Activated CD8-positive, alpha-beta memory T cell treated with anti-CD3 and anti-CD28 coated beads for 36 hours (primary cell): ENCODE results near the gene TCEAL8. TPM values are rescaled to one million over a fixed set of nuclear protein-coding genes. Genes with fewer than 3 reads are reported as not detected.
"Not testable (repeated sequence)": the region's sequence is repeated elsewhere in the genome, so short reads cannot be mapped to it uniquely, and the experiment has no call there.

Experiments
- CTCF ChIA-PET: fragments of 350-600 bp; sonication (Branson Sonifier 250); formaldehyde crosslinking; loops from one replicate; lab custom pipeline; 2021; ENCODE audit warnings: antibody characterized with exemption; lab: Charles Lee
- POLR2A ChIA-PET: fragments of 350-600 bp; sonication (Branson Sonifier 250); formaldehyde crosslinking; loops from one replicate; lab custom pipeline; 2021; ENCODE audit warnings: antibody characterized with exemption; lab: Charles Lee
- total RNA-seq, 2 experiments: library from RNA; stranded (reverse); gene quantifications; one replicate each; pipeline ENCODE4 v1.2.3, GENCODE V29; 2021

The TCEAL8 gene, protein sequence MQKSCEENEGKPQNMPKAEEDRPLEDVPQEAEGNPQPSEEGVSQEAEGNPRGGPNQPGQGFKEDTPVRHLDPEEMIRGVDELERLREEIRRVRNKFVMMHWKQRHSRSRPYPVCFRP
- total RNA-seq, result 10 to 100 TPM; 26.1 to 27.5 TPM

DNA sequence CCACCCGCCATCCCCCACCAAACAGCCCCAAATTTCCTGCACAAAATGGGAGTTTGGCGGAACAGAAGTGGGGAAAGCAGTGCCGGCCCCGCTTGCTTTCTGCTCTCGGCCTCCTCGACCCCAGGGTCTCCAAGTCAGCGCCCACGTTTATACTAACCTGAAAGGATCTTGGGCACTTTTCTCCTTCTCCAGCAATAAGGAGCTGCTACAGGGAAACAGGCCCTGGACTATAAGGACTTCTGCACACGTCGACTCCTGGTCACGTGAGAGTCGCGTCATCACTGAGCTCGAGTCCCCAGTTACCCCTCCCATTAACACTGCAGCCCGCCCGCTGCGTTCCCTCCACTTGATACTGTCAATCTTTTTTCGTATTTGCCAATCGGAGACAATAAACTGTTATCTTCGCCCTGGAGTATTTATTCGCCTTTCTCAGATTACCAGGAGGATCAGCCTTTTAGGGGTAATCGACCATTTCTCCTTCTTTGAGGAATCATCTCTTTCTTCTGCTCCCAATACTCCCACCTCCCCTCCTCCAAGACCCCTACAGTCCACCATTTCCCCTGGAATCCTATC lies at the start of gene TCEAL8:
Gene TCEAL8, minus strand, starts transcription at position 235 of the 573 bp plus-strand sequence. CDS start 1,176 bp downstream, outside the sequence.
- ChIA-PET CTCF (no interaction called here), POLR2A (no interaction called here)

DNA sequence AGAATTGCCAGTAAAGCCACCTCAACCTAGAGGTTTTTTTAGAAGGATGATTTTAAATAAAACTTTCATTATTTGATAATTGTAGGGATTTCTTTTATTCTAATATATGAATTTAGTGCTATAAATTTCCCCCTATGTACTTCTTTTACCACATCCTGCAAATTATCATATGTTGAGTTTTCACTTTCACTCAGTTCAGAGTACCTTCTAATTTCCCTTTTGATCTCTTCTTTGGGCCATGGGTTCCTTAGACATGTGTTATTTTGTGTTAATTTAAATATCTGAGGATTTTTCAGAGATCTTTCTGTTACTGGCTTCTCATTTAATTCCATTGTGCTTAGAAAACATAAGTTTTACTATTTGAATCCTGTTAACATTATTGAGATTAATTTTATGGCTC lies 49.8 kb upstream of the TCEAL8 start:
- CTCF ChIA-PET, result no interaction called here
- POLR2A ChIA-PET, result no interaction called here

DNA sequence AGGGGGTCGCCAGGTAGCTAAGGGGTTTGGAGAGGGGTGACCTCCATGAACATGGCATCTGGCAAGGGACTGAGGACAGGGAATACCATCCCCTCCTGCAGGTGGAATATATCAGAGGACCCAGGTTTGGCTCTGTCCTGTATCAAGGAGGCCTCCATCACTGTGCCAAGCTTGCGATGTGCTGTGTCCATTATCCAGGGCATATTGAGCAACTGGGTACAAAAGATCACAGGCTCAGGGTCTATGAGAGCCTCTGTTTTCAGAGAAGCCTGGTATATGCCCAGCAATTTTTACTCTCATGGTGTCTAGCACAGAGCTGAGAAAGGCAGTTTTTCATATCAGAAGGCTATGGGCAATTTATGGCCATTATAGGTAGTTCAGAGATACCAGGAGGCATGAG lies 38.2 kb upstream of the TCEAL8 start:
- ChIA-PET POLR2A (no interaction called here), CTCF (no interaction called here)

DNA sequence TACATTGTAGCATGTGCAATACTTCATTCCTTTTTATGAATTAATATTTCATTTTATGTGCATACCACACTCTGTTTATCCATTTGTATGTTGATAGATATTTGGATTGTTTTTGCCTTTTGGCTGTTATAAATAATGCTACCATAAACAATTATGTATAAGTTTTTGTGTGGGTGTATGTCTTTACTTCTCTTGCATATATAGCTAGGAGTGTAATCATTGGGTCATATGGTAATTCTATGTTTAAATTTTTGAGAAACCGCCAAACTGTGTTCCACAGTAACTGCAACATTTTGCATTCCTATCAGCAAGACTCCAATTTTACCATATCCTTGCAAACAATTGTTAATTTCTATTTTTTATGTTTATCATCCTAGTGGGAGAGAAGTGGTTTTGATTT lies 24.7 kb upstream of the TCEAL8 start:
- CTCF ChIA-PET, result no interaction called here
- POLR2A ChIA-PET, result no interaction called here

DNA sequence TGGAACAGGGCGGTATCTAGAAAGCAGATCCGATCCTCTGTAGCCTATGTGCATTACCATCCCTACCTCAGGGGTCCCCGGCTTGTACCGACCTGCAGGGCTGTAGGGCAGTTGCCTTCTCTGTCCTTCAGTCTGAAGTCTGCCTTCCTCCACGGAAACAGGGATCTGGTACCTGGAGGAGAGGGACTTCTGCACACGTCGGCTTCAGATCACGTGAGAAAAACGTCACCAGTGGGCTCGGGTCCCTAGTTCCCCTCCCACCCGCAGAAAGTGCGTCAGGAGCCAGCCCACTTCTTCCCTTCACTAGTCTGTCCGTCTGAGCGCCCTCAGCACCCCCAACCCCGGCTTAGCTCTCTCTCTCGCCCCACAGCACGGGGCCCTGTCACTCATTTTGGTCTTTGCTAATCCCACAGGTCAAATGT lies 21.6 kb upstream of the TCEAL8 start, which contains the start of gene TCEAL5:
Gene TCEAL5, minus strand, starts transcription at position 170 of the 422 bp plus-strand sequence. CDS start 2,187 bp downstream, outside the sequence.
- POLR2A ChIA-PET, result no interaction called here
- CTCF ChIA-PET, result no interaction called here

DNA sequence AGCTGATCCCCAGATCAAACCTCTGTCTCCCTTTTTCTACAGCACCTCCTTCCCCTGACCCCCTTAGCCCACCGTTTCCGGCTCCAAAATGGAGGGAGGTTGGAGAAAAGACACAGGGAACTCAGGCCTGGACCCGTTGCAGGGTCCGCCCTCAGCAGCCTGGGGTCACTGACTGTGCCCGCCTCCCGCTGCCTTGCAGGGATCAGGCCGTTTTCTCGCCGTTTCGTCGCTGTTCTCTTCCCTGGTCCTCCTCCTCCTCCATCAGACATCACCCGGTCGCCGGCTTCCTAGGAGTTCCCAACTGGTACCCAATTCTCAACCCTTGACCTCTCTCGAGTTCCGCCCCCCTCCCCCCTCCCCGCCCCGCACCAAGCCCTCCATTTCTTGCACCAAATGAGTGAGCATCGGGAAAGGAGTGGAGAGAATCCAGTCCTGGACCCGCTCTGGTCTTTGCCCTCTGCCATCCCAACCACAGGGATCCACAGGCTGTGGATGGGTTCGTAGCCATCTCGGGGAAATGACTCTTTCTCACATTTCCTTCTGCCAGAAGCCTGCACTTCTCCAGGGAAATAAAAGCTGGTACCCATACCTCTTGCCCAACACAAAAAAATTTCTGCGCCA lies 21.1 kb upstream of the TCEAL8 start:
- CTCF ChIA-PET, result no interaction called here
- POLR2A ChIA-PET, result no interaction called here

DNA sequence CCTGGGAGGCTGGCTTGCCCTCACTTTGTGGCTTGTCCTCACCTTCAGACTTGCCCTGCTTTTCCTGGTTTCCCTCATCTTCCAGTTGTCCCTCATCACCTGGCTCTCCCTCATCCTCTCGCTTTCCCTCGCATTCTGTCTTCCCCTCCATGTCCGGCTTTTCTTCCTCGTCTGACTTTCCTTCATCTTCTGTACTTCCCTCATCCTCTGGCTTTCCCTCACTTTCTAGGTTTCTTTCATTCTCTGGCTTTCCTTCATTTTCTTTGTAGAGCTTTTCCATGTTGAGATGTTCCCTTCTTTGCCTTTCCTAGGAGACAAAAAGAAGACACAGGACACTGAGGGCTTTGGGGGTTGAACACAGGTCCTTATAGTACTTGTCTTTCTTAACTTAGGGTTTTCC lies 19.3 kb upstream of the TCEAL8 start:
- ChIA-PET POLR2A (no interaction called here), CTCF (no interaction called here)

DNA sequence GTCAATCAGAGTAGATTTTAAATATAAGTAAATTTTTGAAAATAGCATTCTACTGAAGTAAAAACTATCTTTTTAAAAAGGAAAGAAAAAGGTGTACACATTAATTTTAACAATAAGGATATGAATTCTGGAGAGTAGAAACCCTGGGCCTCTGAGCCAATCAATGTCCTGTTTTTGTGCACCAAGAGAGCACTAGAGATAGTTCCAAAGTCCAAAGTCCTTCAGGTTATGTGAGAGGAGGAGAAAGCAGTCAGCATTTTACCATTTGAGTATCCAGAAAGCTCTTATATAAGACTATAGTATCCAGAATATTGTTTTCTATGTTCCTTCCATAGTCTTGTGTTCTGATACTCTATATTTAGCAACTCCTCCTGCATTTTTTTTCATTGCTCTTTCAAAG lies 3.3 kb upstream of the TCEAL8 start:
- CTCF ChIA-PET, result no interaction called here
- POLR2A ChIA-PET, result no interaction called here

DNA sequence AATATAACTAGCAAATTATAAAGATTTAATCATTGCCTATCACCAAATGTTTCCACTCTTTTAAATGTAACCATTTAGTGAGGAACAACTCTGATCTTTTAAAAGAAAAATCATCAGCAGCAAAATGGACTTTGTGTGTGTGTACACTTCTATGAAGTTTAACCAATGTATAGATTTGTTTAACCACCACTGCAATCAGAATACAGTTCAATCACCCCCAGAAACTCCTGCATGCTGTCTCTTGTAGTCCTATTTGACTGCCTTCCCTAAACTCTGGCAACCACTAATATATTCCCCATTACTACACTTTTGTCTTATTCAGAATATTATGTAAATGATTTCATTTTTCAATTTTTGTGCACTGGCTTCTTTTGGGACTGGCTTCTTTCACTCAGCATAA lies 1.7 kb upstream of the TCEAL8 start:
- ChIA-PET POLR2A (no interaction called here), CTCF (no interaction called here)

DNA sequence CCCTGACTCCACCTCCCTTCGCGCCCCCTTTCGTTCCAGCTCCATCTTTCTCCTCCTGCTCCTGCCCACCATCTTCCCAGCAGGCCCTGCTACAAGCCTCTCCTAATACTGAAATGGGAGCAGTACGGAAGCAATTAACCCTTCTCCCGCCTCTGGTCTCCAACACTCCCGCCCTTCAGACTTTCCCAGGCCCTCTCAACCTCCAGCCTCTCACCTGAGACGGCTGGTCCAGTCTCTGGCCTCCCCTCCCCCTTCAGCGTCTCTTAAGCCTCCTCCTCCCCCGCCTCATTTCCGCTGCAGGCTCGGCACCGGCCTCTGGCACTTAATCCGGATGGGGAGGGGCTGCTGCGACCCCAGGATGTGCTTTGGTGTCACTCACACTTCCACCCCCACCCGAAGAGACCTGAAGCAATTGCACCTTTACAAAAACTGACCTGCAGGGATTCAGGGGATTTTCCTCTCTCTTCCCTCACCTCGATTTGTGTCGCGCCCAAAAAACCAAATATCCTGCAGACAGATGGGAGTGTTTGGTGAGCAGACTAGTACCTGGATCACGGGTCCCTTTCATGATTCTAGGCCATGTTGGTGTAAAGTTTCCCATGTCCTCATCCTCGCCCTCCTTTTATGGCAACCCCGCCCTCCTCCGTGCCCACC lies 657 bp downstream of the TCEAL8 start:
- ChIA-PET POLR2A (interaction anchor here (1.4 kb wide), 1 partner anchor 39 kb away, joined by 3 read pairs; no protein-coding TSS in a partner anchor), CTCF (no interaction called here)

DNA sequence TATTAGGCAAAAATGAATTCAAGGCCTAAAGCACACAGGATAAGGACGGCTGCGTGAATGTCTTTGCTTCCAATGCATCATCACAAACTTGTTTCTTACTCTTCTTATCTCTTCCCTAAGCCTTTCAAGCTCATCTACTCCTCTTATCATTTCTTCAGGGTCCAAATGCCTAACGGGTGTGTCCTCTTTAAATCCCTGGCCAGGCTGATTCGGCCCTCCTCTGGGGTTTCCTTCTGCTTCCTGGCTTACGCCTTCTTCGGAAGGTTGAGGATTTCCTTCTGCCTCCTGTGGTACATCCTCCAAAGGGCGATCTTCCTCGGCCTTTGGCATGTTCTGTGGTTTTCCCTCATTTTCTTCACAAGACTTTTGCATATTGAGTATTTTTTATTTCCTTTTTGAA lies 1.3 kb downstream of the TCEAL8 start:
- ChIA-PET POLR2A (interaction anchor here (1.4 kb wide), 1 partner anchor 38 kb away, joined by 3 read pairs; no protein-coding TSS in a partner anchor), CTCF (no interaction called here)

DNA sequence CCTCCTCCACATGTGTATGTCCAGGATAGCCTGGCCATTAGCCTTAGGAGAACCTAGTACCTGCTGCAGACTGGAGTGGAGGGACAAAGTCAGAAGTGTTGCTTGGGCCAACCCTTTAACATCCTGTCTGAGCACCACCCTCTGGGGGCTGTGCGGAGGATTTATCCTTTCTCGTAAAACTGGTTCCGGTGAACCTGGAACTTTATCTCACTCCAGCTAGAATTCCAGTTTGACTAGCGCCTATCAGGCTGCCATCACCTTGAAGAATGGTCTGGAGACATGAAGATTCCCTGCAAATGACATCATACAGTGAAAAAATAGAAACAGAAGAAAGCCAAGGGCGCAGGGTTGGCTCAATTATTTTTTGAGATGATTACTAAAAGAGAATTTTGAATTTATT lies 4.0 kb downstream of the TCEAL8 start:
- CTCF ChIA-PET, result interaction anchor here (1.2 kb wide), 1 partner anchor 214 kb away, joined by 3 read pairs; no protein-coding TSS in a partner anchor
- POLR2A ChIA-PET, result no interaction called here

DNA sequence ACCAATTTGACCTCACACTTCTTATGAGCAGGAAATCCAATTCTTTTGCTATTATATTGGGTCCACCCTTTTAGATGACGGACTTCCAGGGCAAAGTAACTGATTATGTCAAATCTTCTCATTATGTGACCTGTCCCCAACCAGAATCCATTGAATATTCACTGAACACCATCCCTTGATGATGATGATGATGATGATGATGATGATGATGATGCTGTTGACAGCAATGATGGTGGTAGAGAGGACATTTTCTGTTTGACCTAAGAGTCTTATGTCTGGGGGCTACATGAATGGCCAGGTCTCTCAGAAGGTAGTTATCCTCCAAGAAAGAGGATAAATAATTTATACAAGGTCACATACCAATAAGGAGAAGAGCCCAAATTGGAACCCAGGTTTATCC lies 5.2 kb downstream of the TCEAL8 start:
- CTCF ChIA-PET, result no interaction called here
- POLR2A ChIA-PET, result no interaction called here

DNA sequence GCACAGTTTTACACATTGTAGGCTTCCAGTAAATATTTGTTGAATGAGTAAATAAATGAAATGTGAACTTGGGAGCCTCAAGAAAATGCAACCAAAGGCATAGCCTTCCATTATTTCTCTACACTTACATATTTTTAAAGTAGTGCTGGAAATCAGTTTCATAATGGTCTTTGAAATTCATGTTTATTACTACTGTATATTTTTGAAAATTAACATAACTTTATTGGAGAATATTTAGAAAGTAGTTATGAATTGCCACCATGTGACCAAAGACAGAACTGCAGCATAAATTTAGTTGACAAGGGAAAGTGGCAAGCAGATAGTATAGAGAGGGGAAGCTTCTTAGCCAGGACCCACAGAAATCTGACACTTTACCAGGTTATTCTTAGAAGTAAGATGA lies 6.4 kb downstream of the TCEAL8 start:
- CTCF ChIA-PET, result no interaction called here
- POLR2A ChIA-PET, result no interaction called here

DNA sequence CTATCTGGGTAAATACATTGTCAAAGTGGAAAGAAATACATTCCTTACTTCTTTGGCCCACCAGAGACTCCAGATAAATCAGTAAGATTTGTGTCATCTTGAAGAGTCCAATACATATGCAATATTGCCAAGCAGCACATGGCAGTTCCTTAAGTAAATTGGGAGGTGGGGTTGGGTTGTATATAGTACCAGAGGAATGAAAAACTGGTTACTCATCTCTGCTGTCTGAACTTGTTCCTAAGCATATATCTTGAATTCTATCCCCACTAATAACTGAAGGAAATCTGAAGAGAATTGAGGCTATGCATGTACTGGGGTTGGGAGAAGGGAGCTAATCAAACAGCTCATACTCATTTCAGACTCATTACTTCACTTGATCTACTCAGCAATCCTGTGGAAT lies 14.8 kb downstream of the TCEAL8 start:
- ChIA-PET POLR2A (no interaction called here), CTCF (no interaction called here)

DNA sequence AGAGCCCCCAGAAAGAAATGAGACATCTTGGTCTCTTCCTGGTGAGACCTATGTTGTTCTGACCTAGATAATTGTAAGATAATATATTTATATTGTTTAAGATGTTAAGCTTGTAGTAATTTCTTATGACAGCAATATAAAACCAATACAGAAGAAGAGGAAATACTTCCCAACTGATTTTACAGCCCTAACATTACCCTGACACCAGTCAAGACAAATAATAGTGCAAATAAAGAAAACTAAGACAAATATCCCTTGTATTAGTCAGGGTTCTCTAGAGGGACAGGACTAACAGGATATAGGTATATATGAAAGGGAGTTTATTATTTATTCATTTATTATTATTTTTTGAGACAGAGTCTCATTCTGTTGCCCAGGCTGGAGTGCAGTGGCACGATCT lies 18.7 kb downstream of the TCEAL8 start:
- POLR2A ChIA-PET, result no interaction called here
- CTCF ChIA-PET, result no interaction called here

DNA sequence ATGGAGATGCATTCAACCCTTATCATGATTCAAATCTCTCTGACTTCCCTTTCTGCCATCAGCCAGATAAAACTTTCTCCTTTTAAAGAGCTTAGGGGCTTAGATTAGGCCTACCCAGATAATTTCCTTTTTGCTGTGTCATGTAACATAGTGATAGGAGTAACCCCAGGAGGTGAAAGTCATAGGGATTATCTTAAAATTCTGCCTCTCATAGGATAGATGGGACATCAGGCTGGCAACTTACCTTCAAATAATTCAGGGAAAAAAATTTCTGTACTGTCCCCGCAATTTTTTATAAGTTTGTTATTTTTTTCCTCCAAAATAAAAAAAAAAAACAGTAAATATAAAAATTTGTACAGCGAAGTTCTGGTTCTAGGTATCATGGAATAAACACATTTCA lies 19.3 kb downstream of the TCEAL8 start:
- POLR2A ChIA-PET, CTCF ChIA-PET: not testable (repeated sequence)

DNA sequence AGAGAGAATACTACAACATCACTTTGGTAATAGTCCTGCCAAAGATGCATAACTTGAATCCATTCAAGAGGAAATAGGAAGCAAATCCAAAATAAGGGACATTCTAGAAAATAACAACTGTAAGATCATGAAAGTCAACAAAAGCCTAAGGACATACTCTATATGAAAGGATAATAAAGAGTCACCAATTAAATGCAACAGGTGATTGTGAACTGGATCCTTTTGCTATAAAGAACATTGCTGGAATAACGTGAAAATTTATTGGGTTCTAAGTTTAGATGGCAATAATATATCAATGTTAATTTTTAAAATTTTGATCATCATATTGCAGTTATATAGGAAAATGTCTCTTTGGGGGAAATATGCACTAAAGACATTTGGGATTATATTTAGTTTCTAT lies 20.1 kb downstream of the TCEAL8 start:
- POLR2A ChIA-PET, result no interaction called here
- CTCF ChIA-PET, result no interaction called here

DNA sequence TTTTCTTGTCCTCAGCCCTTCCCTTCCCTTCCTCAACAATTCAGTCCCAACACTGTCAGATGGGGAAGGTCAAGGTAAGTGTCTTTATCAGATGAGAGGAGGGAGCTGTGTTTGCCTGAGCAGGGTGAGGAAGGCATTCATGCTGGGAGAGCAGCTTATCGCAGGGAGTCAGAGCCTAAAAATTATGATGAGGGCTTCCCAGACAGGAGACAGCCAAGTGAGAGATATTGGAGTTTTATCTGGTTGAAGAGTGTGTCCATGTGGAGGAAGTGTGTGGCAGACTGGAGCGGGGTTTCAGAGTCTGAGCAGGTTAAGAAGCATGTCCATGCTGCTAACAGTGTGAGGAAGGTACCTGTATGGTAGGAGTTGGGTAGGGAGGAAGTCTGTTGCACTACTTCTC lies 21.7 kb downstream of the TCEAL8 start:
- ChIA-PET POLR2A (no interaction called here), CTCF (no interaction called here)

DNA sequence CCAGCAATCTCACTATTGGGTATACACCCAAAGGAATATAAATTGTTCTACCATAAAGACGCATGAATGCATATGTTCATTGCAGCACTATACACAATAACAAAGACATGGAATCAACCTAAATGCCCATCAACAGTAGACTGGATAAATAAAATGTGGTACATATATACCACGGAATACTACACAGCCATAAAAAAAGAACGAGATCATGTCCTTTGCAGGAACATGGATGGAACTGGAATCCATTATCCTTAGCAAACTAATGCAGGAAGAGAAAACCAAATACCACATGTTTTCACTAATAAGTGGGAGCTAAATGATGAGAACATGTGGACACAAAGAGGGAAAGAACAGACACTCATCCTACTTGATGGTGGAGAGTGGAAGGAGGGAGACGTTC lies 29.0 kb downstream of the TCEAL8 start:
- CTCF ChIA-PET, POLR2A ChIA-PET: not testable (repeated sequence)
